K562 (cell line): ENCODE measurements around the gene GATAD2B. TPM values are rescaled to one million over a fixed set of nuclear protein-coding genes. Genes with fewer than 3 reads are reported as not detected.

Source experiments
- ATF1 ChIP-seq, 2 experiments: fragments of 450-650 bp in 1 of 2; IDR thresholded peaks; 2 replicates each; pipeline ENCODE4 v1.6.1; 2016; ENCODE audit warnings: missing compliant biosample characterization in 1 of 2, missing genetic modification characterization in 1 of 2
- CBX8 ChIP-seq: fragments of 200-600 bp; sonication (generic); IDR thresholded peaks from 2 replicates; pipeline ENCODE4 v1.6.1; 2012; ENCODE audit warnings: borderline replicate concordance, mixed run types, low read depth, mild to moderate bottlenecking, moderate library complexity, mixed read lengths, low read length, control low read depth, inconsistent platforms; ENCODE audit not compliant: poor library complexity, severe bottlenecking; ENCODE audit errors: extremely low read depth
- CTBP1 ChIP-seq: fragments of 450-650 bp; IDR thresholded peaks from 2 replicates; pipeline ENCODE4 v1.6.1; 2016; ENCODE audit warnings: borderline replicate concordance
- DPF2 ChIP-seq: fragments of 450-650 bp; IDR thresholded peaks from 2 replicates; pipeline ENCODE4 v1.6.1; 2016
- GABPB2 ChIP-seq: fragments of 250-450 bp; sonication (Bioruptor Pico); conservative IDR thresholded peaks from 2 replicates; pipeline ENCODE4 v1.5.1; 2021; ENCODE audit warnings: mild to moderate bottlenecking
- GATAD2B ChIP-seq: fragments of 450-650 bp; IDR thresholded peaks from 2 replicates; pipeline ENCODE4 v1.6.1; 2017; ENCODE audit warnings: mild to moderate bottlenecking, borderline replicate concordance
- JUND ChIP-seq, 2 experiments: IDR thresholded peaks; 2 replicates in 1 of 2; 3 replicates in 1 of 2; pipeline ENCODE4 v1.6.1; 2011; ENCODE audit warnings: borderline replicate concordance in 2 of 2, low read depth in 2 of 2, low read length in 2 of 2, improper control_type of control experiment in 1 of 2, missing biosample characterization in 1 of 2, missing genetic modification characterization in 1 of 2, missing genetic modification reagents in 1 of 2
- KAT2B ChIP-seq: IDR thresholded peaks from one replicate; pipeline ENCODE4 v1.6.1; 2012; ENCODE audit warnings: low read depth, mild to moderate bottlenecking, control low read depth, inconsistent platforms, low read length, moderate library complexity
- KDM5B ChIP-seq: fragments of 200-600 bp; sonication (generic); IDR thresholded peaks from 2 replicates; pipeline ENCODE4 v1.6.1; 2012; ENCODE audit warnings: low read depth, mild to moderate bottlenecking, moderate library complexity, low read length, control low read depth, inconsistent platforms; ENCODE audit not compliant: insufficient replicate concordance
- MAZ ChIP-seq, 2 experiments: fragments of 450-650 bp in 1 of 2; sonication (generic) in 1 of 2; formaldehyde crosslinking; IDR thresholded peaks in 1 of 2; conservative IDR thresholded peaks in 1 of 2; 2 replicates each; pipeline versions ENCODE4 v1.4.0 to v1.5.0; 2020; ENCODE audit warnings: mild to moderate bottlenecking in 1 of 2, missing genetic modification reagents in 1 of 2
- MEIS2 ChIP-seq: fragments of 450-650 bp; IDR thresholded peaks from 2 replicates; pipeline ENCODE4 v1.6.1; 2014; ENCODE audit warnings: mild to moderate bottlenecking; ENCODE audit not compliant: partially characterized antibody
- NFE2 ChIP-seq: IDR thresholded peaks from 2 replicates; pipeline ENCODE4 v1.6.1; 2014; ENCODE audit warnings: antibody characterized with exemption, low read depth
- NFIC ChIP-seq: fragments of 450-650 bp; IDR thresholded peaks from 2 replicates; pipeline ENCODE4 v1.6.1; 2017; ENCODE audit warnings: mild to moderate bottlenecking, inconsistent platforms
- PBX2 ChIP-seq, 2 experiments: IDR thresholded peaks in 1 of 2; conservative IDR thresholded peaks in 1 of 2; 2 replicates each; pipeline ENCODE4 v1.6.1; 2016; ENCODE audit warnings: low read depth in 2 of 2, mild to moderate bottlenecking in 1 of 2, missing compliant biosample characterization in 1 of 2, missing genetic modification characterization in 1 of 2, moderate library complexity in 1 of 2
- PHF21A ChIP-seq: fragments of 450-650 bp; IDR thresholded peaks from 2 replicates; pipeline ENCODE4 v1.6.1; 2017; ENCODE audit warnings: low read depth, borderline replicate concordance
- PKNOX1 ChIP-seq: fragments of 450-650 bp; IDR thresholded peaks from 2 replicates; pipeline ENCODE4 v1.6.1; 2016
- SMARCA4 ChIP-seq: fragments of 450-650 bp; IDR thresholded peaks from 2 replicates; pipeline ENCODE4 v1.6.1; 2016
- TGIF2 ChIP-seq: sonication (generic); formaldehyde crosslinking; IDR thresholded peaks from 2 replicates; pipeline ENCODE4 v1.8.1; 2022; ENCODE audit warnings: mild to moderate bottlenecking, missing genetic modification reagents, moderate library complexity
- ZNF507 ChIP-seq: conservative IDR thresholded peaks from 2 replicates; pipeline ENCODE4 v1.6.1; 2017; ENCODE audit warnings: missing genetic modification characterization, missing compliant biosample characterization
- ZNF586 ChIP-seq: fragments of 450-650 bp; formaldehyde crosslinking; conservative IDR thresholded peaks from 2 replicates; pipeline ENCODE4 v1.4.0; 2020; ENCODE audit warnings: mild to moderate bottlenecking, moderate library complexity
- ZNF75A ChIP-seq: fragments of 450-650 bp; formaldehyde crosslinking; IDR thresholded peaks from 2 replicates; pipeline ENCODE4 v1.4.0; 2020; ENCODE audit warnings: mild to moderate bottlenecking
- polyA plus RNA-seq, 8 experiments: library from polyadenylated mRNA; depleted of rRNA in 4 of 8; stranded (reverse) in 5 of 8; unstranded in 3 of 8; fragments of >200 nt; fragmentation: Nextera tagmentation in 2 of 8; fragmentation: Illumina TruSeq in 1 of 8; extraction: Ambion mirVana in 2 of 8; extraction: Trizol in 1 of 8; gene quantifications; 2 replicates each; pipeline versions ENCODE4 v1.2.1 to v1.2.3, GENCODE V29; 2011 to 2014; ENCODE audit warnings: inconsistent platforms in 1 of 8, missing spikeins in 1 of 8
- total RNA-seq, 7 experiments: library from RNA; depleted of rRNA in 6 of 7; stranded (reverse); fragments of >200 nt in 6 of 7; fragmentation: Illumina TruSeq in 2 of 7; extraction: Trizol in 2 of 7; gene quantifications; 2 replicates each; pipeline versions ENCODE4 v1.2.1 to v1.2.3, GENCODE V29; 2011 to 2021; ENCODE audit warnings: low replicate concordance in 1 of 7
- TF ChIP-seq, protein P1 (sequence below): sonication (generic); formaldehyde crosslinking; IDR thresholded peaks from 2 replicates; pipeline ENCODE4 v1.8.1; 2023; ENCODE audit warnings: mild to moderate bottlenecking, missing genetic modification reagents

Gene GATAD2B
- total and polyA plus RNA-seq, 9 of the 15 experiments (the other 6 are each of a cell fraction or from before 2014, with no cell fraction given) = 1.5 to 40.2 (median 4.9) TPM

- TF ChIP-seq PBX2 (CRISPR knock-in tag; IDR thresholded peaks at IDR 0.05; ENCODE audit: low read depth) (no peak), PBX2 (tag; conservative IDR thresholded peaks at IDR 0.05; ENCODE audit: low read depth) (0 out of 2 replicates have a peak, but pooled peaks have one; percentile 20), ZNF507 (tag) (no peak), MEIS2 (peak; percentile 31), TGIF2 (CRISPR knock-in tag) (no peak), NFE2 (peak; percentile 51; the same call in 1 of the 2 replicates), PHF21A (no peak), CBX8 (no peak), ATF1 (CRISPR knock-in tag; IDR thresholded peaks at IDR 0.05) (no peak), ATF1 (tag; IDR thresholded peaks at IDR 0.05) (peak; percentile 22; the same call in 1 of the 2 replicates), CTBP1 (peak; percentile 51; the same call in 1 of the 2 replicates), GATAD2B (no peak), GABPB2 (CRISPR knock-in tag) (no peak), SMARCA4 (no peak), KAT2B (no peak), NFIC (peak; percentile 89), JUND (IDR thresholded peaks at IDR 0.05; ENCODE audit: borderline replicate concordance, low read depth, low read length) (peak; percentile 32; the same call in 1 of the 2 replicates), JUND (tag; IDR thresholded peaks at IDR 0.05; ENCODE audit: borderline replicate concordance, low read depth, low read length) (peak; percentile 40; the same call in 1 of the 3 replicates), ZNF586 (CRISPR knock-in tag) (no peak), PKNOX1 (peak; percentile 53; the same call in 1 of the 2 replicates), MAZ (CRISPR knock-in tag; conservative IDR thresholded peaks at IDR 0.05 in 1 of 2, IDR thresholded peaks at IDR 0.05 in 1 of 2) (peak in 1 of 2 experiments; percentile 20; a peak in 1 of 4 replicates), KDM5B (no peak), DPF2 (no peak), ZNF75A (CRISPR knock-in tag) (no peak)
- TF ChIP-seq, protein P1, sequence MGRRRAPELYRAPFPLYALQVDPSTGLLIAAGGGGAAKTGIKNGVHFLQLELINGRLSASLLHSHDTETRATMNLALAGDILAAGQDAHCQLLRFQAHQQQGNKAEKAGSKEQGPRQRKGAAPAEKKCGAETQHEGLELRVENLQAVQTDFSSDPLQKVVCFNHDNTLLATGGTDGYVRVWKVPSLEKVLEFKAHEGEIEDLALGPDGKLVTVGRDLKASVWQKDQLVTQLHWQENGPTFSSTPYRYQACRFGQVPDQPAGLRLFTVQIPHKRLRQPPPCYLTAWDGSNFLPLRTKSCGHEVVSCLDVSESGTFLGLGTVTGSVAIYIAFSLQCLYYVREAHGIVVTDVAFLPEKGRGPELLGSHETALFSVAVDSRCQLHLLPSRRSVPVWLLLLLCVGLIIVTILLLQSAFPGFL (CRISPR knock-in tag) = no peak
Observed at GRCh38 chr1:153805042-153805745, 117.6 kb downstream of the GATAD2B start (continued).
